Airway epithelial cell (primary cell): ENCODE measurements around the gene UBE2G1. TPM values are rescaled to one million over a fixed set of nuclear protein-coding genes. Genes with fewer than 3 reads are reported as not detected.

ENCODE experiments used
- total RNA-seq: library from RNA; depleted of rRNA; stranded (reverse); fragments of >200 nt; gene quantifications from 2 replicates; pipeline ENCODE4 v1.2.3, GENCODE V29; 2015

UBE2G1 gene
- 56.0 and 65.2 TPM in 2 replicates for total RNA-seq

GRCh38 chr17:4366327-4367063 lies at the start of gene UBE2G1:
Gene UBE2G1, minus strand, starts transcription at chr17:4366675. Its CDS starts 359 bp downstream, at chr17:4366316.

GRCh38 chr17:4263282-4264215 lies 102.9 kb downstream of the UBE2G1 start, which contains the start of gene ANKFY1:
Gene ANKFY1, minus strand, starts transcription at chr17:4263979. Its CDS starts 38 bp downstream, at chr17:4263941.

Other genes with a start within 250 kb of the UBE2G1 start
- 10.8 and 16.3 TPM in 2 replicates for gene ZZEF1, start 223.6 kb downstream of the UBE2G1 start, total RNA-seq
- 20.2 and 24.9 TPM in 2 replicates for gene CYB5D2, start 223.5 kb downstream of the UBE2G1 start, total RNA-seq
- gene ANKFY1, start 102.7 kb downstream of the UBE2G1 start, total RNA-seq, result 11.5 and 17.4 TPM in 2 replicates
- not detected in 2 replicates for gene SPNS3, start 67.3 kb upstream of the UBE2G1 start, total RNA-seq
- gene SPNS2, start 132.2 kb upstream of the UBE2G1 start, total RNA-seq, result 1.6 and 3.4 TPM in 2 replicates
- 83.9 and 100 TPM in 2 replicates for gene MYBBP1A, start 188.7 kb upstream of the UBE2G1 start, total RNA-seq
- 10.9 and 29.8 TPM in 2 replicates for gene GGT6, start 193.9 kb upstream of the UBE2G1 start, total RNA-seq
- gene SMTNL2, start 217.9 kb upstream of the UBE2G1 start, total RNA-seq, result not detected in 2 replicates